C4-2B (cell line): ENCODE results near the gene IFI30.

Experiments
- ZFX ChIP-seq: fragments of 450-650 bp; IDR thresholded peaks from 2 replicates; pipeline ENCODE4 v1.6.1; 2017
- TF ChIP-seq, protein P1 (sequence below): fragments of 450-650 bp; conservative IDR thresholded peaks from 2 replicates; pipeline ENCODE4 v1.5.1; 2017; ENCODE audit warnings: mild to moderate bottlenecking

DNA sequence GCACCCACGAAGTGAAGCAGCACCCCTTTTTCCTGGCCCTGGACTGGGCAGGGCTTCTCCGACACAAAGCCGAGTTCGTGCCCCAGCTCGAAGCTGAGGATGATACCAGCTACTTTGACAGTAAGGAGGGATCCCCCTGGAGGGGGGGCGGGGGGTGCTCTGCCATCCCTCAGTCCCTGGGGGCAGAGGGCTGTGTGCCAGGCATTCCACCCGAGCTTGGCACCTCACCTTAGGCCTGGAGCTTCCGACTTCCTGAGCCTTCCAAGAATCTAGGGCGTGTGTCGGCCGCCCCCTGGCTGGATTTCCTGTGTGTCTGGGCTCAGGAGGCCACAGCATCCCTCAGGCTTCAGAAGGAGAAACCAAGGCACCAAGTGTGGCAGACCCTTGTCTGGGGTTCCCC is 36.4 kb upstream of the IFI30 start:
- TF ChIP-seq, protein P1, sequence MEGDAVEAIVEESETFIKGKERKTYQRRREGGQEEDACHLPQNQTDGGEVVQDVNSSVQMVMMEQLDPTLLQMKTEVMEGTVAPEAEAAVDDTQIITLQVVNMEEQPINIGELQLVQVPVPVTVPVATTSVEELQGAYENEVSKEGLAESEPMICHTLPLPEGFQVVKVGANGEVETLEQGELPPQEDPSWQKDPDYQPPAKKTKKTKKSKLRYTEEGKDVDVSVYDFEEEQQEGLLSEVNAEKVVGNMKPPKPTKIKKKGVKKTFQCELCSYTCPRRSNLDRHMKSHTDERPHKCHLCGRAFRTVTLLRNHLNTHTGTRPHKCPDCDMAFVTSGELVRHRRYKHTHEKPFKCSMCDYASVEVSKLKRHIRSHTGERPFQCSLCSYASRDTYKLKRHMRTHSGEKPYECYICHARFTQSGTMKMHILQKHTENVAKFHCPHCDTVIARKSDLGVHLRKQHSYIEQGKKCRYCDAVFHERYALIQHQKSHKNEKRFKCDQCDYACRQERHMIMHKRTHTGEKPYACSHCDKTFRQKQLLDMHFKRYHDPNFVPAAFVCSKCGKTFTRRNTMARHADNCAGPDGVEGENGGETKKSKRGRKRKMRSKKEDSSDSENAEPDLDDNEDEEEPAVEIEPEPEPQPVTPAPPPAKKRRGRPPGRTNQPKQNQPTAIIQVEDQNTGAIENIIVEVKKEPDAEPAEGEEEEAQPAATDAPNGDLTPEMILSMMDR = no peak
- TF ChIP-seq ZFX = no peak
